ENCODE measurements around the gene VPS51.

VPS51 gene

DNA sequence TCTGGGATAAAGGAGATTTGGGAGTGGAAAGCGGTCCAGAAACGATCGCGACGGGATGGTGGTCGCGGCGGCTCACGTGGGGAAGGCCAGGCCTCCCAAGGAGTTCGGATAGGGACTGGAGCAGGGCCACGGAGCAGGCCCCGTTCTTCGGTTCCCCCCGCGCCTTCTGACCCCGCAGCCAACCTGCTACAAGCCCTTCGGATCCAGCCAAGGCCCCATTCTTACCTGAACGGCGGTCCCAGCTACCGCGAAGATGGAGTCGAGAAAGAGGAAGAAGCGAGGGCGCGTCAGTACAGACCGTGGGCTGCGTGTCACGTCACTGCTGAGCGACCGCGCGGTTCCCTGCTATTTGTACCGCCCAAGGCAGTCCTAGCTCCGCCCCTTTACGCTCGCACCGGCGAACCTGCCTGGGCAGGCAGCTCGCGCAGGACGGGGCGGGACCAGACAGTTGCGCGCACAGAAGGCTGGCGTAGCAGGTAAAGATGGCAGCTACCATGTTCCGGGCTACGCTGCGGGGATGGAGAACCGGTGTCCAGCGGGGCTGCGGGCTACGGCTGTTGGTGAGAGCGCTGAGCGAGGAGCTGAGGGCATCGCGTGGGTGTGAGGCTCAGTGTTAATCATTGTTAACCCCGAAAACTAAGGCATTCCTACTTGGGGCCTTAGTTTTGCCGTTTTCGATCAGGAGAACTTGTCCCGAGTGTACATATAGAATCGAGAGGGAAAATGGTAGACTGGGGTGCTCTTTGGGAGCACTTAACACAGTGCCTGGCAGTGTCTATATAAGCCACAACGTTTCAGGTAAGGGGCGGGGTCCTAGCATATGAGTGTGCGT, 26.1 kb downstream of the VPS51 start, which contains the start of the genes FAU and MRPL49:
Gene FAU, minus strand, starts transcription at position 270 of the 832 bp plus-strand sequence. CDS start 321 bp downstream, outside the sequence.
Gene MRPL49, plus strand, starts transcription at position 457 of the 832 bp plus-strand sequence. Its CDS starts 26 bp downstream, at position 483.
- DNase-seq: peak; percentile 98

DNA sequence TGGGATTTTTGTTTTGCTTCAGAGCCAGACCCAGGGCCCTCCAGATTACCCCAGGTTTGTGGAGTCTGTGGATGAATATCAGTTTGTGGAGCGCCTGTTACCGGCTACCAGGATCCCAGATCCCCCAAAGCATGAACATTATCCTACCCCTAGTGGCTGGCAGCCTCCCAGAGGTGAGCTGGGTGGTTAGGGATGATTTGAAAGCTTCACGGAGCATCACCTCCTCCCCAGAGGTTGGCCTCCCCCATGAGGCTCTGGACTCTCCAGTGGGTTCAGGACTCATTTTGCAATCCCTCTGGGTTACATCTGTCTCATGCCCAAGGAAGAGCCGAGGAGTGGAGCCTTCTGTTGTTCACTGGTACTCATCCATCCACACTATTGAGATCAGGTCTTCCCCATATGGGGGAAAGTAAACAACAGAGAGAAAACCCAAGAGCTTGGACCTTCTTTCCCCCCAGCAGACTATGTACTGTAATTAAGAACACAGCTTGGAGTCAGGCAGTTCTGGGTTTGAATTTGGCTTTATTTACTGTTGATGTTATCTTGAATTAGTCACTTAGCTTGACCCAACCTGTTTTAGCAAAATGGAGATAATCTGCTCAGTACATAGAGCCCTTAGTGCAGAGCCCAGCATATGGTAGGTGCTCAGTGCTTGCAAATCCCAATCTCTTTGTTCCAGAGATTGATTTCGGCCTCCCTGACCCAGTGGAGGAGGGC, 28.6 kb downstream of the VPS51 start:
- DNase-seq: no peak

DNA sequence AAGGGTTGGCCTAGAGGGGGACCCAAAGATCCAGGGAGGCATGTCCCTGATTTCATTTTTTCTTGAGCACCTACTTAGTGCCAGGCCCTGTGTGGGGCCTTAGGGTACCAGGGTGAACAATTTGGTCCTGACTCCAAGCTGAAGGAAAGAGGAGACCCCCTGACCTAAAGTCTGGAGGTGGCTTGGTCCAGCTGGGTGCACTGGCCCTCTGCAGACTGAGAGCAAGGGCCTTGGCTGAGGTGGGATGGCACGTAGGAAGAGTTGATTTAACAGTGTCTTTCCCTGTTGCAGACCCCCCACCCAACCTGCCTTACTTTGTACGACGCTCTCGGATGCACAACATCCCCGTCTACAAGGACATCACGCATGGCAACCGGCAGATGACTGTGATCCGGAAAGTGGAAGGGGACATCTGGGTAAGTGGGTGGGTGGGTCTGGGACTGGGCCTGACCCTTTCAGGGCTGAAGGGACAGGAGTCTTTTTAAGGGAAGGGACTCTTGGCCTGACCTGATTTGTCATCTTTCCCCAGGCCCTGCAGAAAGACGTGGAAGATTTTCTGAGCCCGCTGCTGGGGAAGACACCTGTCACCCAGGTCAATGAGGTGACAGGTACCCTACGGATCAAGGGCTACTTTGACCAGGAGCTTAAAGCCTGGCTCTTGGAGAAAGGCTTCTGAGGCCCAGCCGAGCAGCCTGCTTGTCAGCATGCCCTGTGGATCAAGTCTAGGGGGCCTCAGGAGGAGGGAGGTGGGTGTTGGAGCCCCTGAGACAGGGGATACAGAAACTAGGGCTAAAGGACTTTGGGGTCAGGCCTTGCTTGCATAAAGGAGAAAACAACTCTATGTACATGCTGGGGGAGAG, 29.4 kb downstream of the VPS51 start:
- DNase-seq: no peak

DNA sequence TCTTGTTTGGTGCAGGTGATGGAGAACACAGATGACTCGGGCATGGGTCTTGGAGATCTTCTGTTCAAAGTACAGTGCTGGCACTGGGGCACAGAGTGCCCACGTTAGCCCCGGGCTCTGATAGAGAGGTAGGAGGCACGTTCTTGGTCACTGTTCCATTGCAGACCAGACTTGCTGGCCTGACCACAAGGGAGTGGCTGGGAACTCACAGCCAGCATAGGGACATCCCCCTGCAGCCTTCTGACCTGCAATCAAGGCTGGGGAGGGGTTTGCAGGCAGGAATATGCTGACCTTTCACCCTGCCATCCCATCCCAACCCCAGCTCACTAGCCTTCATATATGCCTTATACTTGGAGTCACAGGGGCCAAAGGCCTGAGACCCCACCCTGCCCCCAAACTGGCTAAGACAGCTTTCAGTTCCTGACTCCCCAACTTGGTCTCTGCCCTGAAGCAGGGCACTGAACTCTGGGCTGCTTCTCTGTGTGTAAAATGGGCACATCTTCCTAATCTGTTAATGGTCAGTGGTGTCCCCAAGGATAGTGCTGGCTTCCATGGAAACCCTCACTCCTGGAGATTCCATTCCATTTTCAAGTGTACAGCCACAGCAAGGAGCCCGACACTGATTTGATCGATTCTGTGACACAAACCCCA, 30.7 kb downstream of the VPS51 start:
- DNase-seq: no peak

DNA sequence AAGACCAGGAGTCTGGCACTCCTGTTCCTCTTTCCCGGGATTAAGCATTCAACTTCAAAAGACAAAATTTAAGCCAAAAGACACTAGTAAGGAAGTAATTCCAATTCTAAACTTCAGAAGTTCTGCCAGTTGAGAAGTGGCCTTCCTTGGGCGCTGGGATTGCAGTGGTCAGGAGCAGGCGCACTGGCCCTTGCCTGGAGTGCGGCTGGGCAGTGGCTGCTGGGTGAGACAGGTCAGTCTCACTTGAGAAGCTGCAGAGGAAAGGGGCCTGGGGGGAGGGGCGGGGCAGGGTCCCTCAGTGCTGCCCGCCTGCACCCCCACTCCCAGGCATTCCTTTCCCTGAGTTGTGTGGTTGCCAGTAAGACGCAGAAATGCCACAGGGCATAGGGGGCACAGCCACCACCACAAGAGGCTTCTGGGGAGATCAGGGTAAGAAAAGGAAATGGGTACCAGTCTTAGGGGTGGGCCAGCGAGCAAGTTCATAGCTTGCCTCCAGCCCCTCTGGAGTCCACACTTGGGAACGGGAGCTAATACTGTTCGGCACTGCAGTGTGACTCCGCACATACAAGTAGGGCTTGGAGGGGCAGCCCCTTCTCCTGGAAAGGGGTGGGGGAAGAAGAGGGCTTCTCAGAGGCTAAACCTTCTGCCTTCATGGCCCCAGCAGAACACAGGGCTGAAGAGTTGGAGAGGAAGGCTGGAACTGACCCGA, 31.6 kb downstream of the VPS51 start:
- no peak for DNase-seq

DNA sequence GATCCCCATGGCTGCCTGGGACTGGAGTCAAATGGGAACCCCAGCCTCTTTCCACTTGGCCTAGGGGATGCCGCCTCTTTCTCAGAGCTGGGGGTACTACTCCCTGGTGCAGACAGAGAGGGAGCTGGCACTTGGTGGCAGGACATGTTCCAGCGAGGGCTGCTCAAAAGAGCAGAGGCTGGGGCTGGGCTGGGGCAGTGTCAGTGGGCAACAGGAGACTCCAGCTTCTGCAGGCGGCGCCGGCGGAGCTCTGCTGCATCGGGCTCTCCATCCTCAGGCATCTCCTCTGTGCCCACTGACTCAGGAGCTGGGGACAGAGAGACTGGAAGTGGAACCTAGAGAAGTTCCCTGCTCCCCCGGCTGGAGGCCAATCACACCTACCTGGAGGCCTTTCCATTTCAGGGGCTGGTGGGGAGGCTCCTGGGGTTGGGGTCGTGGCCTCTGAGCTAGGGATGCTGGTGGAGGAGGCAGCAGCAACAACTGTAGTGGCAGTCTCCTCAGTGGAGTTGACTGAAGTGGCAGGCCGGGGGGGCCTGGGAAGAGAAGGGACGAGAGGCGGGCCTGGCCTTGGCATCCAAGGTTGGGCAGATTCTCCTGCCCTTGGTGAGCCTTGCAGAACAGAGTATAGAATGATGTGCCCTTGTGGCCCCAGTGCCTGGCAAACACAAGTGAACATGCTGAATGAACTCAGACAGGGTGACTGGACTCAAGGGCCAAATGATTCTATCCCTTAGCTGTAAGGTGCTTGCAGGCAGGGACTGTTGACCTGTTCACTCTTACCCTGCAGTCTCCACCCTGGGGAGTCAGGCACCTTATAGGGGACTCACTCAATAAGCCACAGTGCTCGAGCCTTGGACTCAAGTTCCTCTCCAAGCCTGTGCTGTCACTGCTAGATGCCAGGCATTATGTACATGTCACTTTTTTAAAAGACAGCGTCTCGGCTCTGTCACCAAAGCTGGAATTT, 32.5 kb downstream of the VPS51 start:
- no peak for DNase-seq

DNA sequence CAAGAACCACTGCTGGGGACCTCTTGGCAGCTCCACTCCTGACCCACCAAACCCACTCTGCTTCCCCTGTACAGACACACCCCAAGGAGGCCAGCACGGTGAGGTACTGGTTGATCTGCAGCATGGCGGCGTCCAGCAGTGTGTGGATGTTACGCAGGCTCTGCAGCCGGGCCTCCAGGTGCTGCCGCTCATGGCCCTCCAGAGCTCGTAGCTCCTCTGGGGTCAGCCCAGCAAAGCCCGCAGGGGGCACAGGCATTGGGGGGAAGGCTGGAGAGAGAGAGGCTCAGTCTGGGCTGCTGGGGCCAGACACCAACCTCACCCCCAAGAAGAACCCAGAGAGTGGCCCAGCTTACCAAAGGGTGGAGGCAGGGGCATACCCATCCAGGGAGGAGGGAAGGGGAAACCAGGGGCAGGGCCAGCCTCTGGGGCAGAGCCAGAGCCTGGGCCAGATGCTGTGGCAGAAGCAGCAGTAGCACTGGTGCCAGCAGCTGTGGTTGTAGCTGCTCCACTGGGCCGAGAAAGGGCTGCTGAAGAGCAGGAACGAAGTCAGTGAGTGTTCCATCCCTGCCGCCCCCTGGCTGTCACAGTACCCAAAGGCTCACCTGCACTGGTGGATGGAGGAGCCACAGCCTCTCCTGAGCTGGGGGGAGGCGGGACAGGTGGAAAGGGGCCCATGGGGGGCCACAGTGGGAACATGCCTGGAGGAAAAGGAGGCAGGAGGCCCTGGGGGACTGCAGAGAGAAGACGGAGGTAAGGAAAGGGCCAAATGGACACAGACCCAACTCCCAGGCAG, 33.8 kb downstream of the VPS51 start:
- DNase-seq: no peak

DNA sequence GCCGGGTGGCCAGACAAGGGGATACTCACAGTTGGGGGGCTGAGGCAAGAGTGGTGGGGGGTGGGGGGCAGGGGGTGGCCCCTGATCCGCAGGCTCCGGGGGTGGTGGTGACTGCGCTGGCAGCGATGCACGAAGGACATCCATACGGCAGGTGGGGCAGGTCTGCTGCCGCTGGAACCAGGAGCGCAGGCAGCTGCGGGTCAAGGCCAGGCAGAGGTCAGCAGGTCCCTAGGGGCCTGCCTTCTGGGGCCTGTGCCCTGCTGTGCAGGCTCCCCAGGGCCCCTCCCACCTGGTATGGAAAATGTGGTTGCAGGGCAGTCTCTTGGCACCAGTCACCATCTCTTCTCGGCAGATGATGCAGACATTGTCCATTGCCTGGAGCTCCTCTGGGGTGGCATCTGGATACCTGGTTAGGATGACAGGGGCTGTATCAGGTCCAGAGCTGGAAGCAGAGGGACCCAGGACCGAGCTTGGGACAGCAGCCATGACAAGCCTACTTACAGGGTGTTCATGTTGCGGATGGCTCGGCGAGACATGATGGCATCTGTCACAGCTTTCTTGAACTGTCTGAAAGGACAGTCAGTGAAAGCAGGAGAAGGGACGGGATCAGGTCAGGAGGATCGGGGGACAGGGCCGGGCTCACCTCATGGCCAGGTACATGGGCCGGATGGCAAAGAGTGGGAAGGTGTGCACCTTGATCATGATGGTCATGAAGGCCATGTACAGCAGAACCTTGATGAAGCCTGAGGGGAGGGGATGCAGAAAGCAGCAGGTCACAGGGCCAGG, 34.8 kb downstream of the VPS51 start:
- DNase-seq: no peak

DNA sequence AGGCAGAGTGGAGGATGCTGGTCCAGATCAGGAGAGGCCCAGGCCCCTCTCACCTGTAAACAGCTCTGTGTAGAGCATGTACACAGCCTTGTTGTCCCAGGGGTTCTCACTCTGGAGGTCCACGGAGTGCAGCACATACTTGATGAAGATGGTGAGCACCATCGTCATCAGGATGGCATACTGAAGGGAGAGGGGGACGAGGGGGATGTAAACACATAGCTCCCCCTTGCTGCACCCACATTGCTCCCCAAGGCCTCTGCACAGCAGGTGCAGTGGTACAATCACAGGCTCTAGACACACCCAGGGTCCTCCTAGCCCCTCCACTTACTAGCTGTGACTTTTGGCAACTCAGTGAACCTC, 35.4 kb downstream of the VPS51 start:
- DNase-seq: no peak

DNA sequence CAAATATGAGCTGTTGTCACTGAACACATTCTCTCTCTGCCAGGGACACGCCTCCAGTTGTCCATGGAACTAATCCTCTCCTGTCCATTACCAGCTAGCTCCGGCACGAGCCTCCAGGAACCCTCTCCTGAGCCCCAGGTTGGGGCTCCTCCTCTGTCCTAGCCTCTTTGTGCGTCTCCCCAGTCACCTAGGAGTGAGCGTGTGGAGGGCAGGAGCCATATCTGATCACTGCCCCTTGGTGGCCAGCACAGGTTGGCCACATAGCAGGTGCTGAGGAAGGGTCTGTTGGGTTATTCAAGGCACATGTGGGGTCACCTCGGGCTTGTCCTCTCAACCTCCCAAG, 35.9 kb downstream of the VPS51 start:
- DNase-seq: no peak

DNA sequence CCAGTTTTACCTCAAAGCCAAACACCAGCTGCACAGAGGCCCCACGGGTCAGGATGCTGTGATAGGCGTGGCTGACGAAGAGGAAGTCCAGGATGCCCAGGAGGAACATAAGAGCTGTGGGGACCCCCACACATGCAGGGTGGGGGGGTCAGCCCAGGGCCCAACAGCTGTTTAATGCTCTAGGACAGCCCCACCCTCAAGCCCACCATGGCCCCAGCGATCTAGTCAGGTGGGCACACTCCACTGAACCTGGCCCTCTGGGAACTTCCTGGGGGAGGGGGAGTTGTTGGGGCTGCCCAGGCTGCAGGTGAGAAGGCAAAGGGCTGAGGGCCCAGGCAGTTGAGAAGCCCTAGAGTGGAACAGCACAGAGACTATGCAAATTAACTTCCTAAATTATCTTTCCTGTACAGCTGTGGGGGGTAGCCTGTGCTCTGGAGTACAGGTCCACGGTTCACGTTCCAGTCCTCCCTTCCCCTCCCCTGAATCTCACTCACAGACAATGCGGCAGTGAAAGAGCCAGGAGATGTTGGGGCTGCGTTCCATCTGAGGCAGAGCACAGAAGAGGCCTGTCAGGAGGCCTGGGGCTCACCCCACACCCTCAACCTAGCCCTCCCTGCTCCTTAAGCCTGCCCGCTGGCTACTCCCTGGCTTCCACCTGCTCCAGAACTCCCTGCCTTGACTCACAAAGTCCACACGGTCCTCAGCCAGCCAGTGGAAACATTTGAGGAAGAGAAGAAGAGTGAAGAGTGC, 36.4 kb downstream of the VPS51 start:
- DNase-seq: no peak

DNA sequence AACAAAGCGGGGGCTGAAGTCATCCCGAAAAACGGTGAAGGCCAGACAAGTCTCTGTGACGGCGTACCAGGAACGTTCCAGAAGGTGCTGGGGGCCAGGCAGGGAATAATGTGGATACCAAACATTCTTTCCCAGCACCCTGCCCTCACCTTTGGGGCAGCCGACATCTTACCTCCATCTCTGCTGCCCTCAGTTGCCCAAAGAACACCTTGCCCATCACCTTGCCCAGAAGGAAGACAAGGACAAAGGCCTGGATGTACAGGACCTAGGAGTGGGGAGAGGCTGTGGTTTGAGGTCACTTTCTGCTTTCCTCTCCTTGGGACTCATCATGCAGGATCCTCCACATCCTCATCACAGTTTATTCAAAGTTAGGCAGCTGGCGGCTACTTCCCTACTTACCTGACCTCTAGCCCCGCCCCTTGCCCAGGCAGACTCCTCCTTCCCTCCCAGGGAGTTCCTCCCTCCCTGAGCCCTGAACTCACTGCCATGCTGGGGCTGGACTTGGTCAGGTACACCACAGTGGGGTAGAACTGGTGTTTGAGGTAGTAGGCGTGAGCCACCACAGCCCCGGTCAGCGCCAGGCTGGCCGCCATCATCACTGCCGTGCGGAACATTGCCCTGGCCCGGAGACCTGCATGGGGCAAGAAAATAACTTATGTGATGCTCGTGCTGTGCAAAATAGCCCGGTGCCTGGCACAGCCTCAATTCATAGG, 37.1 kb downstream of the VPS51 start:
- DNase-seq: no peak

DNA sequence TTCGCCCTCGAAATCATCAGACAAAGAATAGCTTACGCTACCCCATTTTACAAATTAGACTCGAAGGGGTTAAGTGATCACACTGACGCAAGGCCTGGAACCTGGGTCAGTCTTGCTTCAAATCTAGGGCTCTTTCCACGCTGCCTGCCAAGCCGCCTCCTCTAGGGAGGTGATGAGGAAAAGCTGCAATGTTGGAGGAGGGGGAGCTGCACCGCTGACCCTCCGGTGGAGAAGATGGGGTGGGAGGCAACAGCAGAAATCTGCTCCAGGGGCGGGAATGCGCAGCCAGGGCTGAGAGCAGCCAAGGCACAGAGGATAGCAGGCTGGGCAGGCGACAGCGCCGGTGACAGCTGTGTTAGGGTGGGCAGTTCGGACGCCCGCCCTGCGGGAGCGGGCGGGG, 37.7 kb downstream of the VPS51 start:
- DNase-seq: no peak

DNA sequence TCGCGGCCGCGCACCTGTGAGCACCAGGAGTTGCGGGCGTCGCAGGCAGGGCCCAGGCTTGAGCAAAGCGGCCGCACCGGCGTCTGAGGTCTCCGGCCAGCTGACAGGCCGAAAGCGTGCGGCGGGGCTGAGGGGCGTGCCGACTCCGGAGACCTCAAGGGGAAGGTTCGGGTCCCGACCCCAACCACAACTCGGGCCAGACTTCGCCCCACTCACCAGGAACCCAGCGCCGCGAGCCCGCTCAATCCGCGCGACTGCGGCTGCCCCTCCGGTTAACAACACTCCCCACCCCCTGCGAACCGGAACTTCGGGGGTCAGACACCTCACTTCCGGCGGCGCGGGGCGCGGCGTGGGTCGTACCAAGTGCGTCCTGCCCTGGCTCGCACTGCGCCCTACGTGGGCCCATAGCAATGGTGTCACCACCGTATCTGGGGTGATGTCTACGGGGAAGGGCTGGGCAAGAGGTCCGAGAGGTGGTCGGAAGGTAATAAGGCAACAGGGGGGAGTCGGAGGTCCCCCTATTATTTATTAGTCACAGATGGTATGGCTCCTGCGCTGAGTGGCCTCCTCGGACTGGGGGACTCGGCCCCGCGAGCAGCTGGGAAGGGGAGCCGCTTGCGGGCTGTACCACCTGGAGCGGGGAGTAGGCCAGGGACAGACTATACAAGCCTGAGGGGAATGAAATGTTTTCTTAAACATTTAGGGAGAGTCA, 38.4 kb downstream of the VPS51 start, which contains the start of gene SYVN1:
Gene SYVN1, minus strand, starts transcription at position 280 of the 712 bp plus-strand sequence. CDS start 918 bp downstream, outside the sequence.
- peak; percentile 81 for DNase-seq

DNA sequence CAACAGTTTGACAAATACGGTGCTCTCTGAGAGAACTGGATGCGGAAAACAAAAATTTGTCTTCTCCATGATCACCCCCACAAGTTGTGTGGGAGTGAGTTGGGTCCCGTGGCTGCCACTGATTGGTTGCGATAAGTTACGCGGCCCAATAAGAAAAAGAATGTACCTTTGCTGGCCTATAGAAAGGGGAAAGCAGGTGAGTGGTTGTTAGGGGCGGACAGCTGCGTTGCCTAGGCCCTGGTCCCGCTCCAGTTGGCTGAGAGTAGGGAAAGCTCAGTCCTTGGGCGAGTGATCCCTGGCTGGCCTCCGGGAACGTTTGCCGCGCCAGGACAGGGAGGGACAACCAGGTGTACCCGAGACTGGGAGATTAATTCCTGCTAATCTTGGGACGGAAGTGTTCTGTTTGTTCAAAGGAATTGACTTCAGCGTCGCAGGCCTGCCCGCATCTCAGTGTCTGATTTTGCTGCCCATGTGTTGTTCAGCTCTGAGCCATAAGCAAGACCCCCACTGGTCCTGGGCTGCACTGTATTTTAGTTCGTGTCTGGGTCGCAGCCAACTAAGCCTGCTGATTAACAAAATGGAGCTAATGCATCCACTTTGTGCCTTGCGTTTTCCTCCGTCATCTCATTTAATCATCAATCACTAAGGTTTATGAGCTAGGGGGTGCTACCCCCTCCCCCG, 39.1 kb downstream of the VPS51 start:
- peak; percentile 98 for DNase-seq

DNA sequence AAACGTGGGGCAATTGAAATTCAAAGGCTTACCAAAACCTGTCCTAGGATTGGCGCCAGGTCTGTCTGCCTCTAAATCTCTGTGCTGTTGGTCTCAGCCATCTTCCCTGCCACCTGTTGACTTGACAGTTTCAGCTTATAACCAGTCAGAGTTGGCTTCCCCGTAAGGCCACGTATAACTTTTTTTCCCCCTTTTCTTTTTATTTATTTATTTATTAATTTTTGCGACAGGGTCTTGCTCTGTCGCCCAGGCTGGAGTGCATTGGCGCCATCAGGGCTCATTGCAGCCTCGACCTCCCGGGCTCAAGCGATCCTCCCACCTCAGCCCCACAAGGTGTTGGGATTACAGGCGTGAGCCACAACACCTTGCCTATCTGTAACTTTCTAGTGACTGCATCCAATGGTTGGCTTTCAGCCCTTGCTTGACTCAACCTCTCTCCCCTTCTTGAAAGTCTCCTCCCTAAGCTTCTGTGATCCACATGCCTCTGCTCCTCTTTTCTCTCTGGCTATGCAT, 39.7 kb downstream of the VPS51 start:
- no peak for DNase-seq

Measured in NCI-H446 treated with DMSO at 0.1 percent for 48 hours (cell line).